Activated CD4-positive, alpha-beta memory T cell treated with anti-CD3 and anti-CD28 coated beads for 36 hours (primary cell): Measurements from ENCODE around the gene NHLRC3. TPM values are rescaled to one million over a fixed set of nuclear protein-coding genes. Genes with fewer than 3 reads are reported as not detected.
A peak's percentile ranks its signal among the peaks of the same experiment; 100 is the strongest.

ENCODE experiments used
- CTCF ChIA-PET: fragments of 350-600 bp; sonication (Branson Sonifier 250); formaldehyde crosslinking; loops from one replicate; lab custom pipeline; 2021; ENCODE audit warnings: antibody characterized with exemption, inconsistent platforms; lab: Charles Lee
- POLR2A ChIA-PET: fragments of 350-600 bp; sonication (Branson Sonifier 250); formaldehyde crosslinking; loops from one replicate; lab custom pipeline; 2021; ENCODE audit warnings: antibody characterized with exemption; lab: Charles Lee
- DNase-seq: peaks from one replicate; pipeline ENCODE4 v3.0.0-alpha.2; 2020
- H3K27ac Mint-ChIP-seq: one replicate; pipeline ENCODE4 v1.8.0; 2021; ENCODE audit warnings: mixed read lengths
- H3K27me3 Mint-ChIP-seq: one replicate; pipeline ENCODE4 v1.8.0; 2021; ENCODE audit warnings: mixed read lengths
- H3K36me3 Mint-ChIP-seq: one replicate; pipeline ENCODE4 v1.8.0; 2021; ENCODE audit warnings: mixed read lengths
- H3K4me1 Mint-ChIP-seq: one replicate; pipeline ENCODE4 v1.8.0; 2021; ENCODE audit warnings: low read depth, mixed read lengths
- H3K4me3 Mint-ChIP-seq: one replicate; pipeline ENCODE4 v1.8.0; 2021; ENCODE audit warnings: mild to moderate bottlenecking, mixed read lengths
- H3K9me3 Mint-ChIP-seq: one replicate; pipeline ENCODE4 v1.8.0; 2021; ENCODE audit warnings: mixed read lengths
- intact Hi-C: fragments of 100-400 bp; cut with micrococcal nuclease; formaldehyde crosslinking; loops from one replicate; pipeline ENCODE4 v1.15.1; 2023
- total RNA-seq, 2 experiments: library from RNA; stranded (reverse); gene quantifications; one replicate each; pipeline ENCODE4 v1.2.3, GENCODE V29; 2021

The NHLRC3 gene
- total RNA-seq, 2 experiments from 2014 or later: 15.2 to 16.8 TPM

DNA sequence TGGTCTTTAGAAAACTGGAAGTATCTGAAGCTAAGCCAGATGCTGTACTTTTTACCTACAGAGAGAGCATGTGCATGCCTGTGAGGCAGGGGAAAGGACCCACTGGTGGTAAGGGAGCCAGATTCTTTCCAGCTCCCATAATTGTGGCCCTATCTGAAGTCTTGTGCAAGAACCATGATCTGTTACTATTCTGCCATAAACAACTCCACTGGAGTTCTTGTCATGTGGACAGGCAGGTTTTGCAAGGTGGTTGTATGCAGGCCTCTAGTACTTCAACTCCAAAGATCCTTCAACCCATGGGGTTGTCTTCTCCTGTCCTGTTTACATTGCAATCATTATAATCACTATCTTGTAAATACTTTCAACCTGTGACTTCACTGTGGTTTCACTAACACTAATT, 14.5 kb upstream of the NHLRC3 start:
- Mint-ChIP-seq H3K27me3 (no peaks in the 10 kb centered on the region), H3K27ac (no peak overlapping the region), H3K4me1 (no peaks in the 10 kb centered on the region), H3K4me3 (no peak overlapping the region), H3K9me3 (no peaks in the 10 kb centered on the region), H3K36me3 (peaks cover 39% of the 10 kb centered on the region)
- intact Hi-C loops: no loop called here
- CTCF ChIA-PET: no interaction called here
- POLR2A ChIA-PET: interaction anchor here (1.1 kb wide), 1 partner anchor 15 kb away, joined by 3 read pairs; the partner anchor contains the start of genes NHLRC3 and PROSER1
- no peak for DNase-seq

DNA sequence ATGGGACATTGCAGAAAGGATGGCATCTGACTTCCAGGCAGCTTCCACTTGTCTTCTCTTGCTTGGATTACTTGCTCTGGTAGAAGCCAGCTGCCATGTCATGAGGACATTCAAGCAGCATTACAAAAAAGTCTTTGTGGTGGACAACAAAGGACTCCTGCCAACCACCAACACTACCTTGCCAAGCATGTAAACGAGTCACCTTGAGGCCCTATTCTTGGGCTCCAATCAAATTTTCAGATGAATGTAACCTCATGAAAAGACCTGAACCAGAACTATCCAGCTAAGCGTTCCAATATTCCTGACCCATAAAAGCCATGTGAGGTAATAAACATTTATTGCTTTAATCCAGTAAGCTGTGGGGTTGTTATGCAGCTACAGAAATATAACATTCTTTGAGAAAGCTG, 12.8 kb upstream of the NHLRC3 start:
- no peak for DNase-seq
- intact Hi-C loops: no loop called here
- Mint-ChIP-seq H3K27ac (no peak overlapping the region), H3K4me1 (no peaks in the 10 kb centered on the region), H3K4me3 (no peak overlapping the region), H3K9me3 (no peaks in the 10 kb centered on the region), H3K36me3 (peaks cover 36% of the 10 kb centered on the region), H3K27me3 (no peaks in the 10 kb centered on the region)
- CTCF ChIA-PET: interaction anchor here (0.7 kb wide), 1 partner anchor 276 kb away, joined by 3 read pairs; no protein-coding TSS in a partner anchor
- POLR2A ChIA-PET: no interaction called here

DNA sequence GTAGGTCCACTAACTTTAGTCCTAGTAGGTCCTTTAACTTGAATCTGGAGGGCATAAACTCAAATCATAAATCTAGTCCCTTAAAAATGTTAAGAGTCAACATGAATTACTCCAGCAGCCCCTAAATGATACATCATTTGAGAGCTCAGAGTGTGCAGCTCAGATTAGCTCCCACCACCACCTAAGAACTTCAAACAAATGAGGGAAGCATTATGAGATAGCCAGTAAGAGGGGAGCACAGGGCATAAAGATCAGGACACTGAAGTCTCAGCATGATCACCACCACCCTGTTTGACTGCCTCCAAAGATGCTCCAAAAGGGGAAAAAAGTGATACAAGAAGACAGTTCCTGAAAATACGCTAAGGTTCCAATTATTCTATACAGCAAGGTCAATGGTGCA, 6.1 kb upstream of the NHLRC3 start:
- H3K27me3 Mint-ChIP-seq: no peaks in the 10 kb centered on the region
- no peak for DNase-seq
- no peak overlapping the region for H3K27ac Mint-ChIP-seq
- POLR2A ChIA-PET: no interaction called here
- peaks cover 29% of the 10 kb centered on the region for H3K4me1 Mint-ChIP-seq
- intact Hi-C loops: loop anchor here (10.0 kb wide), 1 partner anchor 1633 kb away; the partner anchor contains the start of gene FOXO1
- peaks cover 16% of the 10 kb centered on the region for H3K36me3 Mint-ChIP-seq
- CTCF ChIA-PET: interaction anchor here (0.8 to 1.9 kb wide), 3 partner anchors 15 to 584 kb away, joined by 3 to 5 read pairs (median 5); no protein-coding TSS in a partner anchor
- no peak overlapping the region for H3K4me3 Mint-ChIP-seq
- H3K9me3 Mint-ChIP-seq: no peaks in the 10 kb centered on the region

DNA sequence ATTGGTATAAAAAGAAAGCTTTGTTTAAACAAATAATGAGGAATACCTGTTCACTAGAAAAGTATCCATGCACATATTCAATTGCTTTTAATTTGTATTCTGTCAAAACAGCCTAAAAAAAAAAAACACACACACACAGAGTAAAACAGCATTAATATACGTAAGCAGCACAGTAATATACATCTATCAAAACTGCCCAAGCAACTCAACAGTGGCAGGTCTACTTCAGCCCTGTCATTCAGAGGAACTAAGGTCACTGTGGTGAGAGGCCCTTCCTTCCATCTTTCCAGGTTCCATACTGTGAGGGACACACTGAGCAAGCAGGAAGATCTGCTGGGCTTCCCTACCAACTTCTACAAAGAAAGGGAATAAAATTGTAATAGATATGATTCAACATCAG, 4.2 kb upstream of the NHLRC3 start:
- ChIA-PET POLR2A (no interaction called here), CTCF (interaction anchor here (1.9 kb wide), 1 partner anchor 578 kb away, joined by 5 read pairs; no protein-coding TSS in a partner anchor)
- no peaks in the 10 kb centered on the region for H3K27me3 Mint-ChIP-seq

DNA sequence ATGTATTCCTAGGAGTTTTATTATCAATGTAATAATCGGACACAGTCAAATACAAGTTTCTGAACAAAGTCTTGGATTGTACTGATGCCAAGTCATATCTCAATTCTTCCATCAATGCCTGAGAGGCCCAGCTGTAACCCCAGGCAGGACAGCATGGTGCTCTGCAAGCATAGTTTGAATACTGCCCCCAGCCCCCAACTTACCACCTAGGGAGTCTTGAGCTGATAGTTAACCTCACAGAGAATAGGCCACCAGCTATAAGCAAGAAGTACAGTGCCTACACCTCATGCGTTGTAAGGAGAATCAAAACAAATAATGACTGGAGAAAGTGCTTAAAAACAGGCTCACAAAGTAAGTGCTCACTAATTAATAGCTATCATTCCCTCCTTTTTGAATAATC, 3.1 kb upstream of the NHLRC3 start:
- no peak for DNase-seq
- Mint-ChIP-seq H3K4me1 (peaks cover 37% of the 10 kb centered on the region), H3K4me3 (peak overlapping the region; percentile 89), H3K27me3 (no peaks in the 10 kb centered on the region), H3K36me3 (peaks cover 12% of the 10 kb centered on the region), H3K9me3 (no peaks in the 10 kb centered on the region), H3K27ac (no peak overlapping the region)
- ChIA-PET CTCF (no interaction called here), POLR2A (no interaction called here)
- intact Hi-C loops: loop anchor here (5.0 to 10.0 kb wide), 3 partner anchors 112 to 1630 kb away; partner anchors contain the start of gene FOXO1

More for the DNA sequence above, 4.2 kb upstream of the NHLRC3 start:
- Mint-ChIP-seq H3K4me1 (peaks cover 29% of the 10 kb centered on the region), H3K9me3 (no peaks in the 10 kb centered on the region), H3K4me3 (no peak overlapping the region), H3K27ac (no peak overlapping the region), H3K36me3 (peaks cover 11% of the 10 kb centered on the region)
- no peak for DNase-seq
- intact Hi-C loops: loop anchor here (10.0 kb wide), 1 partner anchor 1631 kb away; the partner anchor contains the start of gene FOXO1

DNA sequence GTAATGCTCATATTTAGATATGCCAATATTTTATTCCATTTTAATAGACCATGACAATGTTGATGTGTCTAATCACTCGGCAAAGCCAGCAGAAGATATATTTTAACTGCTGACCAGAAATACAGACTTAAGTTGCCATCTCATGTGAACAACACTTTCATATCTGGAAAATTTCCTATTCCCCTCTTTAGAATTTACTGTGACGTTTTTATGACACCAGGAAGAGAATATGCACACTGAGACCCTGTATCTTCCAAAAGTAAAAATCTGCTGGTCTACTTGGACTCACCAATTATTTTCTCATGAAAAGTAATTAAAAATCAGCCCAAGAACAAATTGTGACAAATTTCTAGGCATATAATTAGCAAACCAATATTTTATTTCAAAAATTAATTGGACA, 2.5 kb upstream of the NHLRC3 start:
- Mint-ChIP-seq H3K36me3 (peaks cover 12% of the 10 kb centered on the region), H3K4me1 (peaks cover 43% of the 10 kb centered on the region), H3K9me3 (no peaks in the 10 kb centered on the region), H3K4me3 (peak overlapping the region; percentile 89), H3K27me3 (no peaks in the 10 kb centered on the region), H3K27ac (no peak overlapping the region)
- no peak for DNase-seq
- ChIA-PET CTCF (interaction anchor here (1.5 kb wide), 1 partner anchor 580 kb away, joined by 4 read pairs; no protein-coding TSS in a partner anchor), POLR2A (interaction anchor here (1.9 kb wide), 1 partner anchor 8 kb away, joined by 8 read pairs; no protein-coding TSS in a partner anchor)
- intact Hi-C loops: loop anchor here (5.0 to 10.0 kb wide), 3 partner anchors 112 to 1629 kb away; partner anchors contain the start of gene FOXO1

DNA sequence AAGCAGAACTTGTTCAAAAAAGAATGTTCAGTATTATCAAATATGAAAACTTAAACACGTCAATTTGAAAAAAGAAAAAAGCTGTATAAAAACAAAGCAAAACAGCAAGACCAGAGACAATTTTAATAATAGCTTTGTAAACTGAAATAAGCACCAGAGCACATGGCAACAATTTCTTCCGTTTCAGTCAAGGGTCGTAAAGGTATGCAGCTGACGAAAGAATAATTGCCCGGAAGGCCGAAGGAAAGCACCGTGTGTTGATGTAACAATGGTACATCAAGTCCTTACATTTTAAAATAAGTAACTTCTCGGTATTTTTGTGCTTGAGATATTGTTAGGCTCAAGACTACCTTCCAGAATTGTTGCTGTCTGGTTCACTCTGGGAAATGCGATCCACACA, 2.0 kb upstream of the NHLRC3 start:
- Mint-ChIP-seq H3K4me1 (peaks cover 44% of the 10 kb centered on the region), H3K27me3 (no peaks in the 10 kb centered on the region), H3K4me3 (peak overlapping the region; percentile 89), H3K27ac (peak overlapping the region; percentile 83), H3K36me3 (peaks cover 13% of the 10 kb centered on the region), H3K9me3 (no peaks in the 10 kb centered on the region)
- CTCF ChIA-PET: interaction anchor here (0.6 to 1.5 kb wide), 4 partner anchors 14 to 580 kb away, joined by 4 to 5 read pairs (median 4); no protein-coding TSS in a partner anchor
- POLR2A ChIA-PET: interaction anchor here (1.9 kb wide), 1 partner anchor 9 kb away, joined by 8 read pairs; no protein-coding TSS in a partner anchor
- peak; percentile 26 for DNase-seq
- intact Hi-C loops: loop anchor here (5.0 to 10.0 kb wide), 3 partner anchors 111 to 1629 kb away; partner anchors contain the start of gene FOXO1

DNA sequence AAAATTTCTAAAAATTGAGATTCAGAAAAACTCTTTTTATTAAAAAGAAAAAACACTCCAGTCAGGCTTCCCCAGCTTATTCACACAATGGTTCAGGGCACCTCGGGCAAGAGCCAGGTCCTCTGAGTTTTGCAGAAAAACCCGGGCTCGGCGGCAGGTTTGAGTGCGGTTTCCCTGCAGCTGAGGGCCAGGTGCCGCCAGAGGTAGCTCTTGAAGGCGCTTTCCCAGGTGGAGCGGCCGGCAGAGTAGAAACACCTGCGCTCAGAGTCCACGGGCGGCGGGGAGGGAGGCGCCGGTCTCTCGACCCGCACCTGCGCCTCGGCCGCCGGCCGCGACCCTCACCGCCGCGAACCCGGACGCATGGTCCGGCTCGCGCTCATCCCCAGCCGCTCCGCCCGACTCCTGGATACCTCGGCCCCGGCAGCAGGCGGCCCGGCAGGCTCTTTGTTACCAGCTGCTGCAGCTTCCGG, 811 bp upstream of the NHLRC3 start:
- Mint-ChIP-seq H3K4me1 (peaks cover 37% of the 10 kb centered on the region), H3K27ac (peak overlapping the region; percentile 95), H3K4me3 (peak overlapping the region; percentile 89), H3K9me3 (no peaks in the 10 kb centered on the region), H3K27me3 (no peaks in the 10 kb centered on the region), H3K36me3 (peaks cover 9% of the 10 kb centered on the region)
- ChIA-PET CTCF (interaction anchor here (0.7 to 1.8 kb wide), 7 partner anchors 14 to 579 kb away, joined by 3 to 7 read pairs (median 4); no protein-coding TSS in a partner anchor), POLR2A (interaction anchor here (1.0 to 2.3 kb wide), 4 partner anchors 10 to 619 kb away, joined by 3 to 10 read pairs (median 8); no protein-coding TSS in a partner anchor)
- no peak for DNase-seq
- intact Hi-C loops: loop anchor here (5.0 to 10.0 kb wide), 3 partner anchors 110 to 1627 kb away; partner anchors contain the start of gene FOXO1

DNA sequence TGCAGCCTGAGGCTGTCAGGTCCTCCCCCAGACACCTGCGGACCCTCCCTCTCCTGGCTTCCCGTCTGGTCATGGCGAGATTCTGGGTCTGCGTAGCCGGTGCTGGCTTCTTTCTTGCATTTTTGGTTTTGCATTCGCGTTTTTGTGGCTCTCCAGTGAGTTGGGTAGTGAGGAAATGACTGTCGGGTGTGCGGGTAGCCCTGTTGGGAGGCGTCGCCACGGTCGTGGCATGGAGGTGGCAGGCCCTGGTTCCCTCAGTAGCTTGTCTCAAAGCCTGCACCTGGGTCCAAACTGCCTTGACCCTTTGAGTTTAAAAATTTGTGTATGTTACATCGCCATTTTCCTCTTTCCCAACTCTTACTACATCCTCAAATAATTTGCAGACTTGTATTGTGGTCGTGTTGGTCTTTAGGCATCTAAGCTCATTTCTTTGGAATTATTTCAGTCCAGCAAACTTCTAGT, 344 bp downstream of the NHLRC3 start:
- Mint-ChIP-seq H3K27me3 (no peaks in the 10 kb centered on the region), H3K4me3 (peak overlapping the region; percentile 89), H3K27ac (peak overlapping the region; percentile 95), H3K4me1 (peaks cover 35% of the 10 kb centered on the region), H3K9me3 (no peaks in the 10 kb centered on the region), H3K36me3 (peaks cover 9% of the 10 kb centered on the region)
- ChIA-PET CTCF (interaction anchor here (0.6 to 1.8 kb wide), 5 partner anchors 12 to 1981 kb away, joined by 3 to 7 read pairs (median 3); no protein-coding TSS in a partner anchor), POLR2A (interaction anchor here (0.6 to 2.3 kb wide), 5 partner anchors 15 to 269 kb away, joined by 3 to 10 read pairs (median 3); no protein-coding TSS in a partner anchor)
- peak; percentile 83 for DNase-seq
- intact Hi-C loops: loop anchor here (1.0 to 10.0 kb wide), 9 partner anchors 56 to 1626 kb away; partner anchors contain the start of genes COG6, FOXO1, LHFPL6 and UFM1

DNA sequence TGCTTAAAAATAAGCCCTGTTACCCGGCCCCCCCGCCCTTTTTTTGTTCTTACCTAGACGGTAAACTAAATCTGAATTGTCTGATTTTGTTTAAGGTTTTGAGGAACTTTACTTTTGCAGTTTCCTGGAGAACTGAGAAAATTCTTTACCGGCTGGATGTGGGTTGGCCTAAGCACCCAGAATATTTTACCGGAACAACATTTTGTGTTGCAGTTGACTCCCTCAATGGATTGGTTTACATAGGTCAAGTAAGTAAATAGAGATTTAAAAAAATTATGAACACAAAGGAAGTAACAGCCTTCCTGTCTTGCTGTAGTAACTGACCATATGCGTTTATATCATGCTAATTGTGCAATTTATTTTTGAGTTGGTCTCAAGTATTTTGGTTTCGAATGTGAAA, 785 bp downstream of the NHLRC3 start:
- POLR2A ChIA-PET: interaction anchor here (0.6 to 2.3 kb wide), 5 partner anchors 15 to 269 kb away, joined by 3 to 10 read pairs (median 3); no protein-coding TSS in a partner anchor
- intact Hi-C loops: loop anchor here (2.0 to 10.0 kb wide), 6 partner anchors 56 to 1626 kb away; partner anchors contain the start of genes FOXO1 and LHFPL6
- H3K9me3 Mint-ChIP-seq: no peaks in the 10 kb centered on the region
- H3K27ac Mint-ChIP-seq: peak overlapping the region; percentile 95
- no peak for DNase-seq
- no peaks in the 10 kb centered on the region for H3K27me3 Mint-ChIP-seq
- CTCF ChIA-PET: interaction anchor here (1.0 to 1.8 kb wide), 2 partner anchors 574 to 577 kb away, joined by 4 to 7 read pairs; no protein-coding TSS in a partner anchor
- H3K36me3 Mint-ChIP-seq: peaks cover 9% of the 10 kb centered on the region
- peaks cover 31% of the 10 kb centered on the region for H3K4me1 Mint-ChIP-seq
- peak overlapping the region; percentile 89 for H3K4me3 Mint-ChIP-seq

DNA sequence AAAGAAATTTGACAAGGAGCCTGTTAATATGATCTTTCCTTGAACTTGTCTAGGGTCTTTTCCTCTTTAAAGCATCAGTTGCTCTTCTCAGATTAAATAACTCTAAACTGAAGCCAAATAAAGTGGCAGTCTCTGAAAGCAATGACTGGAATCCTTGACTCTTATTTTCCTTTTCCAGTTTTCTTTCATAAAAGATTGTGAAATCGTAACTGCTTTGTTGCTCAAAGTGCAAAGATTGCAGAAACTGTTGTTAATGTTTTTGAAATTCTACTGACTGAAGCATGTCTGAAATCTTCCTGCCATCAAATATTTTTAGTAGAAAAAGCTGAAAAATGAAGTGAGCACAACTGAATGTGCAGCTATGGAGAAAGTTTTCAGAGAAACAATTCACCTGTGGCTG, 1.9 kb downstream of the NHLRC3 start:
- Mint-ChIP-seq H3K9me3 (no peaks in the 10 kb centered on the region), H3K4me3 (peak overlapping the region; percentile 31), H3K27me3 (no peaks in the 10 kb centered on the region), H3K36me3 (peaks cover 16% of the 10 kb centered on the region), H3K4me1 (peaks cover 30% of the 10 kb centered on the region), H3K27ac (peak overlapping the region; percentile 43)
- intact Hi-C loops: no loop called here
- no peak for DNase-seq
- POLR2A ChIA-PET: no interaction called here
- CTCF ChIA-PET: interaction anchor here (1.0 to 1.4 kb wide), 2 partner anchors 11 to 576 kb away, joined by 3 to 4 read pairs; no protein-coding TSS in a partner anchor
